NCI-H345 treated with DMSO at 0.1 percent for 48 hours (cell line): ENCODE data around the gene MLST8.
"Not testable (repeated sequence)": the region's sequence is repeated elsewhere in the genome, so short reads cannot be mapped to it uniquely, and the experiment has no call there.

ENCODE experiments used
- DNase-seq: peaks from one replicate; lab custom pipeline; 2025; ENCODE audit not compliant: unreplicated experiment; lab: John Stamatoyannopoulos, UW

Gene MLST8

GRCh38 chr16:2231016-2231931 lies 26.0 kb downstream of the MLST8 start:
- no peak for DNase-seq

GRCh38 chr16:2232094-2232990 lies 27.1 kb downstream of the MLST8 start:
- no peak for DNase-seq

DNA sequence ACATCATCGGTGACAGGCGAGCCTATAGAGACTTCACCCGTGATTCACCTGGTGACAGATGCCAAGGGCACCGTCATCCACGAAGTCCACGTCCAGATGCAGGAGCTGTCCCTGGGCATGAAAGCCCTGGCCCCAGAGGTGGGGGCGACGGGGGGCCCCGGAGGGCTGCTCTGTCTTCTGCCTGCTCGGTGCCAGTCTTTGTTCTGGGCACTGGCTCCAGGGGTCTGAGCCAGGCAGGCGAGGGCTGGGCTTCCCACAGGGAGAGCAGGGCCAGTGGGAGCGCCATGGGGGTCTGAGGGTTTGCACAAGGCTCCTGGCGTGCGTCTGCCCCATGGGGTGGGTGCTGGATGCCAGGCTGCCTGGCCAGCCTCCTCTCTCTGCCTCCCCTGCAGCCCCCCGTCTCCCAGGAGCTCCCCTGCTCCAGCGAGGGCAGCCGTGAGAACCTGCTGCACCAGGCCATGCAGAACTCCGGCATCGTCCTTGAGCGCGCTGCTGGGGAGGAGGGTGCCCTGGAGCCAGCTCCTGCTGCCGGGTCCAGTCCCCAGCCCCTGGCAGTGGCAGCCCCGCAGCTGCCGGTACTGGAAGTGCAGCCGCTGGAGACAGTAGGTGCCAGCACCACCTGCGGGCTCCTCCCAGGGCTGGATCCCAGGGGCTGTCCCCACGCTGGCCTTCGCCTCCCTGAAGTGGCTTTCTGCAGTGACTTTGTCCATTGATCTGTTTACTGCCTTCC lies 28.0 kb downstream of the MLST8 start:
- DNase-seq, result no peak

GRCh38 chr16:2233872-2234812 lies 28.9 kb downstream of the MLST8 start:
- no peak for DNase-seq

GRCh38 chr16:2234813-2235170 lies 29.5 kb downstream of the MLST8 start:
- no peak for DNase-seq

GRCh38 chr16:2235234-2235651 lies 30.0 kb downstream of the MLST8 start:
- DNase-seq, result no peak

GRCh38 chr16:2235695-2236336 lies 30.6 kb downstream of the MLST8 start:
- no peak for DNase-seq

GRCh38 chr16:2236337-2237101 lies 31.3 kb downstream of the MLST8 start, which contains the start of gene DNASE1L2:
Gene DNASE1L2 (plus strand): TSS chr16:2236444. CDS start chr16:2236817, 373 bp downstream.
- DNase-seq, result no peak

- no peak for DNase-seq
Measured at GRCh38 chr16:2237102-2237482, 31.8 kb downstream of the MLST8 start.

GRCh38 chr16:2237493-2238149 lies 32.4 kb downstream of the MLST8 start:
- no peak for DNase-seq

GRCh38 chr16:2238150-2238837 lies 33.0 kb downstream of the MLST8 start:
- no peak for DNase-seq

GRCh38 chr16:2238838-2239675 lies 33.8 kb downstream of the MLST8 start:
- no peak for DNase-seq

DNA sequence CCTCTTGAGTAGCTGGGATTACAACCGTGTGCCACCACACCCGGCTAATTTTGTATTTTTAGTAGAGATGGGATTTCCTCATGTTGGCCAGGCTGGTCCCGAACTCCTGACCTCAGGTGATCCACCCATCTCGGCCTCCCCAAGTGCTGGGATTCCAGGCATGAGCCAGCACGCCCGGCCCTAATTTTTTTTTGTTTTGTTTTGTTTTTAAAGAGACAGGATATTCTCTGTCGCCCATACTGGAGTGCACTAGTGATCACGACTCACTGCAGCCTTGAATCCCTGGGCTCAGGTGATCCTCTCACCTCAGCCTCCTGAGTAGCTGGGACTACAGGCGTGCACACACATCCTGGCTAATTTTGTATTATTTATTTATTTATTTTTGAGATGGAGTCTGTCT lies 35.1 kb downstream of the MLST8 start:
- not testable (repeated sequence) for DNase-seq

DNA sequence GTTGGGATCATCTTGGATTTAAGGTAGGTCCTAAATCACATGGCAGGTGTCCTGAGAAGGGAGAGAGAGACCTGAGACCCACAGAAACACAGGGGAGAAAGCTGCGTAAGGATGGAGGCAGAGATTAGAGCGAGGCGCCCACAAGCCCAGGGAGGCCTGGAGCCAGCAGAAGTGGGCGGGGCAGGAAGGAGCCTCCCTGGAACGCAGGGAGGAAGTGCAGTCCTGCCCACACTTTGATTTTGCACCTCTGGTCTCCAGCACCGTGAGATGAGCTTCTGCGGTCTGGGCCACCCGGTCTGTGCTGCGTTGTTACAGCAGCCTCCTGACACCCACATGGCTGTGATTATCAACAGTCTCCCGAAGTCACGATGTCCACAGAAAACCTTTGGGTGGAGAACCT lies 37.3 kb downstream of the MLST8 start:
- DNase-seq, result no peak

DNA sequence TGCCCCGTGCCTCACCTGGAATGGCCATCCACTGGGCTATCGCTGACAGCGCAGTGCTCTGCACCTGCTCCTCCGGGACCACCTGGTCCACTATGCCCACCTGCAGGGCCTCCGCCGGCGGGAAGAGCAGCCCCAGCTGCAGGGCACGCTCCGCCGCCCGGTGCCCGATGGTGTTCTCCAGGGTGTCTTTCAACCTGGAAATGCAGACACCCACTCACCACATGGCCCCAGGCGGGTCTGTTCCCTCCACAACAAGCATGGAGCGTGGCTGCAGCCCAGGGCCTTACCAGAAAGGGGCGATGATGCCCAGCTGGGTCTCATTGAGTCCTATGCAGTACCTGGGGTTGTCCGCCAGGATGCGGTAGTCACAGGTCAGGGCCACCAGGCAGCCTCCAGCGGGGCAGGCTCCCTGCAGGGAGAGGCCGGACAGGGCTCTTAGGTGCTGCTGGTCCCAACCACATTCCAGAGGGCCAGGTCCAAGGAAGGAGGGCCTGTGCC lies 37.8 kb downstream of the MLST8 start:
- DNase-seq, result no peak

DNA sequence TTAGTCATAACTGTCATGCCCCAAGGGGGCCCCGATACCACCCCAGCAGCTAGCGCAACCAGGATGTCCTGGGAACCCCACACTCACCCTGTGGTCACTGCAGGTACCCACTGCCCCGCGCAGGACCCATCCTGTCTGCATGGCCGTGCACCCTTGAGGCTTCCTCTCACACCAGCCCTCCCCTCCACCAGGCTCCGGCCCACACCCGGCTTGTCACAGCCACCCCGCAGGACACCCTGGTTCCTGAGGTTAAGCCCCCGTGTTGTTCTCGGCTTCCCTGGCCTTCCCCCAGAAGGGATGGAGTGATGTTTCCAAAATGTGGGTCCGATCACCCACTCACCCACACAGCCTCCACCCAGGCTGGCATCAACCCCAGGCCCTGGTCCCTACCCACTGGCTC lies 38.5 kb downstream of the MLST8 start:
- no peak for DNase-seq

DNA sequence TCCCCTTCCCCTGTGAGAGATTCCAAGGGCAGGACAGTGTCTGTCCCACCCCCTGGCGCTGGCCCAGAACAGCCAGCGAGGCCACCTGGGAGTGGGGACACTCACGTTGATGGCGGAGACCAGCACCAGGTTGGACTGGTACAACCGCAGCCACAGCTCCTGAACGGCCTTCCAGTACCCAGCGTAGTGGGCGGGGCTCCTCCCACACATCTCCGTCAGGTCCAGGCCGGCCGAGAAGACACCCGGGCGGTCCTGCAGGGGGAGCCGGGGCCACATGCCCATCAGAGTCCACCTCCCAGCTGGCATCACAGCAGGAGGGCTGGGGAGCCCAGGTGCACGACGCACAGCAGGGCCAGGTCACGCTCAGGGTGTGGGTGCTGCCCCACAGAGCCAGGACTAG lies 39.0 kb downstream of the MLST8 start:
- DNase-seq, result no peak
